Left ventricle myocardium inferior (tissue), 1 donor: ENCODE data around the gene HDAC4. TPM values are rescaled to one million over a fixed set of nuclear protein-coding genes. Genes with fewer than 3 reads are reported as not detected.

ENCODE experiments used
- DNase-seq: peaks from one replicate; pipeline ENCODE4 v3.0.0-alpha.2; 2020
- H3K27ac ChIP-seq: fragments of 200-600 bp; replicated peaks from 2 replicates; pipeline ENCODE4 v1.8.0; 2021
- H3K27me3 ChIP-seq: fragments of 200-600 bp; 2 replicates; pipeline ENCODE4 v1.8.0; 2021; ENCODE audit warnings: low read depth
- H3K36me3 ChIP-seq: fragments of 200-600 bp; 2 replicates; pipeline ENCODE4 v1.8.0; 2021
- H3K4me1 ChIP-seq: fragments of 200-600 bp; 2 replicates; pipeline ENCODE4 v1.8.0; 2021
- H3K4me3 ChIP-seq: fragments of 200-600 bp; 2 replicates; pipeline ENCODE4 v1.8.0; 2021; ENCODE audit warnings: mild to moderate bottlenecking, moderate library complexity
- H3K9me3 ChIP-seq: fragments of 200-600 bp; replicated peaks from 2 replicates; pipeline ENCODE4 v1.8.0; 2021
- CTCF ChIP-seq: fragments of 200-600 bp; IDR thresholded peaks from 2 replicates; pipeline ENCODE4 v1.8.0; 2021; ENCODE audit warnings: antibody characterized with exemption, mild to moderate bottlenecking, borderline replicate concordance
- intact Hi-C: fragments of 100-400 bp; cut with micrococcal nuclease; formaldehyde crosslinking; loops from one replicate; pipeline ENCODE4 v1.11.0; 2022
- microRNA-seq: library from miRNA; unstranded; fragments of <30 nt; microRNA quantifications from one replicate; pipeline ENCODE4 v1.2.0, GENCODE V29; 2020
- total RNA-seq: library from RNA; stranded (reverse); fragmentation: NEBNext Ultra II Directional; extraction: Animal tissue kit (Norgen Biotek cat#: 25700); gene quantifications from one replicate; pipeline ENCODE4 v1.2.1, GENCODE V29; 2021
- donor health status: DM: no; HTN: yes; CAD: no; lungs with severe emphysema.

The HDAC4 gene
- total RNA-seq, 1 donor from 2014 or later = 23.9 TPM

GRCh38 chr2:239000089-239000488 is 400.7 kb downstream of the HDAC4 start:
- Histone ChIP-seq H3K27me3 (peaks cover 47% of the 10 kb centered on the region), H3K4me1 (no peaks in the 10 kb centered on the region), H3K4me3 (no peak overlapping the region), H3K36me3 (no peaks in the 10 kb centered on the region), H3K27ac (no peak overlapping the region), H3K9me3 (peaks cover 22% of the 10 kb centered on the region)
- intact Hi-C loops = no loop called here
- DNase-seq = no peak
- TF ChIP-seq CTCF = no peak

- peaks cover 39% of the 10 kb centered on the region for H3K27me3 ChIP-seq
- no peaks in the 10 kb centered on the region for H3K36me3 ChIP-seq
- no peak for DNase-seq
- no peak overlapping the region for H3K27ac ChIP-seq
- no peak for TF ChIP-seq CTCF
- no peak overlapping the region for H3K4me3 ChIP-seq
- no peaks in the 10 kb centered on the region for H3K4me1 ChIP-seq
- intact Hi-C loops = no loop called here
- H3K9me3 ChIP-seq = peaks cover 30% of the 10 kb centered on the region
Observed at GRCh38 chr2:238999291-238999741, 401.5 kb downstream of the HDAC4 start.

- H3K9me3 ChIP-seq = peaks cover 35% of the 10 kb centered on the region
- no peak for DNase-seq
- H3K4me3 ChIP-seq = no peak overlapping the region
- no peak for TF ChIP-seq CTCF
- H3K27me3 ChIP-seq = peaks cover 34% of the 10 kb centered on the region
- intact Hi-C loops = no loop called here
- no peaks in the 10 kb centered on the region for H3K4me1 ChIP-seq
- H3K27ac ChIP-seq = no peak overlapping the region
- no peaks in the 10 kb centered on the region for H3K36me3 ChIP-seq
Observed at GRCh38 chr2:238998801-238999200, 402.0 kb downstream of the HDAC4 start.

Small RNA genes within 50 kb of the gene (microRNA-seq; reads per million reads assigned to microRNA genes)
- not detected for gene MIR2467
- gene MIR4269 = not detected
- not detected for gene MIR4440
- not detected for gene MIR4441
